ENCODE data around the gene TWF2. TPM values are rescaled to one million over a fixed set of nuclear protein-coding genes. Genes with fewer than 3 reads are reported as not detected.

TWF2 gene
- total RNA-seq, 1 donor from 2014 or later, result 67.9 TPM

GRCh38 chr3:52238193-52238760 is 681 bp downstream of the TWF2 start:
- DNase-seq (ENCODE audit: low read depth), result no peak

DNA sequence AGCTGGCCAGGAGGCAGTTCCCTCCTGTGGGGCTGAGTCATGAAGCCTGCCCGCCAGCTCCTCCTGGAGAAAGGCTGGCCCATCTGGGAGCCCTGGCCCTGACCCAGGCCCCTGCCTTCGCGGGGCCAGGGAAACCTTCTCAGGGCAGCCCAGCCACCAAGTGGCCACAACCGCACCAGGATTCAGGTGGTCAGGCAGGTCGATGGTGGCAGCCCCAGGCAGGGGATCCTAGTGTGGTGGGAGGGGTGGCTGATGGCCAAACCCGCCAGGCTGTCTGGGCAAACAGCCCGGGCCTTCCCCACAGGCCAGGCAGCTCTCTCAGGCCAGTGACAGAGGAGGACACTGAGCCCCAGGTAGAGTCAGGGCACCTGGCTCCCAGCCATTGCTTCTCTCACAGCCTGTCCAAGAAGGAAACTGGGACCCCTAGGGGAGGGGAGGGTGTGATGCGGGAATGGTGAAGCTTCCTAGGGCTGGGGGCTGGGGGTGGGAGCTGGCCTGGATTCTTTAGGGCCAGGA is 1.2 kb downstream of the TWF2 start:
- peak; percentile 94 for DNase-seq (ENCODE audit: low read depth)

DNA sequence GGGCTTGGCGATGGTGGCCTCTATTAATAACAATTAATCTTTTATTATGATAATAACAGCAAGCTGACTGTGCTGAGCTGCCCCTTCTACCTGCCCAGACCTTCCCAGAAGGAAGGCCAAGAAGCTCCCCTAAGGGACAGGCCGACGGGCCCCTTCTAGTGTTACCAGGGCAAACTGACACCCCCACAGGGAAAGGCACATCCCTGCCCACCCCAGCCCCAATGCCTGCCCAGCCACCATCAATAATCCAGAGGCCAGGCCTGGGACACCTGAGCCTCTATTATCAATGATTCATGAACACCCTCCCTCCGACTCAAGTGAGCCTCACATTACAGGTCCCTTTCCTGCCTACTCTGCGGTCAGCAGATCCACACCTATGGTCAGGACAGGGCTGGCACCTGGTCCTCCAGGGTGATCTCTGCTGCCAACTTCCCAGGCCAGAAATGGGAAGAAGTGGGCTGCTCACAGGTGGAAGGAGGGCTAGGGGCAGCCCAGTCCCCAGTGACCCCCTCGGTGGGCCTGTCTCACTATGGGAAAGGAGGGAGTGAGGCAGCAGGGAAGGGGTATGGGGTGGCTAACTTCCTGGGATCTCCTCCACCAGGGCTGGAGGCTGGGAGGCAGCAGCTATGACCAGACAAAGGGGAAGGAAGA is 1.8 kb downstream of the TWF2 start:
- DNase-seq (ENCODE audit: low read depth), result no peak

DNA sequence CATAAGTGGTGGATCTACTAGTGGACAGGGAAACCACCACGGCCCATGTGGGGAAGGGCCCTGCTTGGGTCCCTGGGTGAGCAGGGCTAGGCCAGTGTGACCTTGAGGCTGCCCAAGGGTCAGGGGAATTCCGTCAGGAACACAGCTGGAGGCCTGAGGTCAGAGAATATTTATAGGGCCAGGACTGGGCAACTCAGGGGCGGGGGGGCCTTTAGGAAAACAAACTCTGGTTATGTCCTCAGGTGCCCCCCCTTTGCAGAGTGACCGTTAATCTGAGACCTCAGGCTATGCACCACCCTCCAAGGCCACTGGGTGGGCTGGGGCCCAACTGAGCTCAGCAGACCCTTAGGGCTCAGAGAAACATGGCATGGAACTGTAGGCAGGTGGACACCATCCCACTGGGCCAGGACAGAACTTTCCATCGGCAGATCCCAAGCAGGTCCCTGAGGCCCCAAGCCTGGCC is 2.5 kb downstream of the TWF2 start:
- DNase-seq (ENCODE audit: low read depth), result peak; percentile 58

DNA sequence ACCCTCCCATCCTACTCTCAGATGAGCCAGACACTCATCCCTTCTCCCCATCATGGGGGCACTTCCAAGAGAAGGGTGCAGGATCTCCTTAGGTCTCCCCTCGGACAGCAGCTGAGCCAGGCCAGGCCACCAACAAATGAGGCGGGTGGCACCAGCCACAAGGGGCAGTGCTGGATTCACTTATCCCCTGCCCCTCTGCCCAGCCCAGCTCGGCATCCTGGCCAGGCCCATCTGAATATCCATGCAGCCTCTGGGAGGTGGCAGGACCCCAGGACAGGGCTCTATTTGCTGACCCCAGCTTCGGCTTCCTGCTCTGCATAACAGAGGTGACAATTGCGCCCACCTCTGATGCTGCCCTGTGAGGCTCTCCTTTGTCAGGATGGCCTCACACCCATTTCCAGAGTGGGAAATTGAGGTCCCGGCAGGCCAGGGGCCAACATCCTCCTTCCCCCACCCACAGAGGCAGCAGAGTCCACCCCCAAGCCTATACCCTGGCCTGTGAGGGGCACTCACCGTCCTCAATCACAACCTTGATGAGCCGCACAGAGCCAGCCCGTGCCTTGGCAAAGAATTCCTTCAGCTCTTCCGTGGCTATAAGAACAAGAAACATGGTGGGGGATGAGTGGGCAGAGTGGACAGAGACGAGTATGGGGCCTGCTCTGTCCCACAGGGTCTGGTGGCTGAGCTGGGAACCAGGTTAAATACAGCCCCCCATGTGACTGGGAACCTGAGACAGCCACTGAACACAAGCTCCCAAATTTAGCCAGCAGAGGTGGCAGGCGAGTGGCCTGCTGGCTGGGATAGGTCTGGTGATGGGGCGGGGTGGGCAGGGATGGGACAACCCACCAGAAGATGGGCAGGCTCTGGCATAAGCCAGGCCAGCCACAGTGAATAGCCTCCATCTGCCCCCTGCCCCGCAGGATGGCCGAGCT is 4.2 kb downstream of the TWF2 start:
- peak; percentile 52 for DNase-seq (ENCODE audit: low read depth)

DNA sequence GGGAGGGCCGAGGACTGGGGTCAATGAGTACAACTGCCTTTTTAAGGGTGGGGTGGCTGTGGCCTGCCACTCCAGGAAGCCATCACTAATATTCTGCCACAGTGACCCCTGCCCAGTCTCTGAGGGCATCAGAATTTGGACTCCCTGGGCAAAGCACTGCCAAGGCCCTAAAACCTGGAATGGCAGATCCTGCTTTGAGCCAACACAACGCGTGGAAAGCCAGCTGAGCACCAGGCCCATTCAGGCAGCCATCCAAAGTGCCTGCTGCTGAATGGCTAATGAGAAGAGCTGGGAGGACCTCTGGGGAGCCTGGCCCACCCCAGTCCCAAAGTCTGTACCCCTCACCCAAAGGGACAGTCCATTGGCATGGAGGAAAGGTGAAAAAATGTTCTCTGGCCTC is 5.0 kb downstream of the TWF2 start:
- DNase-seq (ENCODE audit: low read depth), result no peak

DNA sequence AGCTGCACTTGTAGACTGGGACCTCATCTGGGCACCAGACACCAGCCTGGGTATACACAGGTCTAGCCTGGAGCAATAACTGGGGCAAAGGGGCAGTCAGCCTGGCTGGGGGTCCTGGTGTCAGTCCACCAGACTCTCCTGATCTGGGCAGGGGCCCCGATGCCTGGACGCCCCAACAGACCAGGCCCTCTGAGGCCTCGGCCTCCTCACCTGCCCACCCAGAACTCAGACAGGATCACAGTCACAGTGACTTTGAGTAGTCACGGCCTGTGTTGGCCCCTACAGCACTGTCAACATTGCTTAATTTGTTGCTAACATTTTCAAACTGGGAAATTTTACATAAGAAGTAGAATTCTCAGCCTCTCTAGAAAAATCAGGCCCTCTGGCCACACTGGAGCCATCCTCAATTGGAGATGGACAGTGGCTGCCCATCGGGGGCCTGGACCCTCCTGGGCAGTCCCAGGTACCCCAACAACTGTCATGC is 5.8 kb downstream of the TWF2 start:
- DNase-seq (ENCODE audit: low read depth), result no peak

DNA sequence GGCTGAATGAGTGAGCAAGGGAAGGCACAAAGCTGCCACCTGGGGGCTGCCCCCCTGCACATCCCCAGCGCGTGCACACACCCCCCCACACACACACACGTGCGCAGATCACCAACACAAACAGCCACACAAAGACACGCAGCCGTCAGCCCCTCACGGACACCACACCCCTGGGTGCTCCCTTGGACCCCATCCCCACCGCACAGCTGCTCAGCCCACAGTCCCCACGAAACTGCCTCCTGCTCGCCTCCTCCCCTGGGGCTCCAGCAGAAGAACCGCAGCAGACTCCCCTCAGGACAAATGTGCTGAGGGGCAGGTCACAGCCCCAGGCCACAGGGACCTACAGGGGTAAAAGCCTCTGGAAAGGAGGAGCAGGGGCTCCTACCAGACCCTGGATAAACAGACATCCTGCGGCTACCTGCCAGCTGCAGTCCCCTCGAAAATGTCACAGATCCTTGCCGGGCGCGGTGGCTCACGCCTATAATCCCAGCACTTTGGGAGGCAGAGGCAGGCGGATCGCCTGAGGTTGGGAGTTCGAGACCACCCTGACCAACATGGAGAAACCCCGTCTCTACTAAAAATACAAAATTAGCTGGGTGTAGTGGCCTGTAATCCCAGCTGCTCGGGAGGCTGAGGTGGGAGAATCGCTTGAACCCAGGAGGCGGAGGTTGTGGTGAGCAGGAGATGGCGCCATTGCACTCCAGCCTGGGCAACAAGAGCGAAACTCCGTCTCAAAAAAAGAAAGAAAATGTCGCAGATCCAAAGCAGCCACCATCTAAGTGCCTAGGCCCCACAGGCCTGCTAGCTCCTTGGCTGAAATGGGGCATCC is 6.5 kb downstream of the TWF2 start:
- DNase-seq (ENCODE audit: low read depth), result no peak

DNA sequence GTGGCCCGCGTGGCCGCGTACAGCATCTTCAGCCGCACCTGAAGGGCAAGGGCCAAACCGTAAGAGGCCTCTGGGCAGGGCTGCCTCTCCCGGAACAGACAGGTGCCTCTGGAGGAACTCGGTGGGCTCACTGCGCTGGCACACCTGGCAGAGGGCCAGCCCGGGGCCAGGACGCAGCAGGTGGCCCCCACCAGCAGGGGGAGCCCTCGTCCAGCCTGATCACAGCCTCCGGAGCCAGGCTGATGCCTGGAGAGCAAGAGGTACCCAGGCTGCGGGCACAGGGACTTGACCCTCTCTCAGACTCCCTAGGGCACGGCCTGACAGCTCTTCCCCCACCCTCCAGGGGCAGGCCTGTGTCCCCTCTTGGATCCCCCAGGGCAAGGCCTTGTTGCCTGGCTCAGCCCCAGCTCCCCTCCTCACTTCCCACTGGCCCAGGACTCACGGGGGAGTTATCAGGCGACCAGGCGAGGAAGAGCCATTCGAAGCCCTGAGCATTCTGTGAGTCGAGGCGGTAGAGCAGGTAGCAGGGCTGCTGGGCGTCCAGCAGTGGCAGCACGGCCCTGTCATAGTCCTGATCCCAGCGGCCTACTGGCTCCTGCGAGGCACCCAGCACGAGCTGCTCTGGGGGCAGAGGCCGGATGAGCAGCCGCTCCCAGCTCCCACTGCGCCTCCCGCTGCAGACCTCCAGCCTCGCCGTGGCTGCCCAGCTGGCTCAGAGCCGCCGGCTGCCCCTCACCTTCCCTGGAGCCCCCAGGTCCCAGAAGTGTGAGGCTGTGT is 7.3 kb downstream of the TWF2 start:
- peak; percentile 67 for DNase-seq (ENCODE audit: low read depth)

GRCh38 chr3:52230889-52231499 is 8.0 kb downstream of the TWF2 start:
- DNase-seq (ENCODE audit: low read depth), result no peak

GRCh38 chr3:52230461-52230860 is 8.5 kb downstream of the TWF2 start:
- DNase-seq (ENCODE audit: low read depth), result no peak

- no peak for DNase-seq (ENCODE audit: low read depth)
Observed at GRCh38 chr3:52229656-52230055, 9.3 kb downstream of the TWF2 start.

- DNase-seq (ENCODE audit: low read depth), result no peak
Observed at GRCh38 chr3:52228751-52229291, 10.1 kb downstream of the TWF2 start.

GRCh38 chr3:52228266-52228665 is 10.7 kb downstream of the TWF2 start:
- no peak for DNase-seq (ENCODE audit: low read depth)

DNA sequence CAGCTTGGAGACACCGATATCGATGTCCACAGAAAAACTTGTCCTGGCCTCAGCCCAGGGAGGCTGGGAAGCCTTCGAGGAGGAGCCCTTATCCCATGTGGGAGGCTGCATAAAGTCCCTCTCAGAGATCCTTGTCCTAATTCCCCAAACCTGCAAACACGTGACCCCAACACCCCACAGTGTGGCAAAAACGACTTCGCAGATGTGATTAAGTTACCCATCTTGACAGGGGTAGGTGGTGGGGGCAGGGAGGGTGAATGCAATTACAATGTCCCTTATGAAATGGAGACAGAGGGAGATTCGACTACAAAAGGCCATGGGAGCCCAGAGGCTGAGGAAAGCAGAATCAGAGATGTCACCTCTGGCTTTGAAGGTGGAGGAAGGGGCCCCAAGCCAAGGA is 11.2 kb downstream of the TWF2 start:
- DNase-seq (ENCODE audit: low read depth), result no peak

DNA sequence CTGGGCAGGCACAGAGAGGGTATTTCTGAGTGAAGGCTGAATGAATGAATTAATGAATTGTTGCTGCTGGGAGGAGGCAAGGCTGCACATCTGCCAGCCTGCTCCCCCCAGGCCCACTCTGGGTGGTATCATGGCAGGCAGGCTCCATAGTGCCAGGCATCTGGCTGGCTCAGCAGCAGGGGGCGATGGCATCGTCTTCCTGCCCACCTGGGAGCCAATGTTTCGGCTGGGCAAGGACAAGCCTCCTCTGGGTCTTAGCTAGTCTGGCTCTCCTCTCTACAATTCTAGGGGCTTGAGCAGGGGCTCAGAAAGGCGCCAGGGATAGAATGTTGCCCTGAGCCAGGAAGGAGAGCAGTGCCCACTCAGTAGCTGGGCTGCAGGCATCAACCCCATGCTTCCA is 11.8 kb downstream of the TWF2 start:
- DNase-seq (ENCODE audit: low read depth), result no peak

- no peak for DNase-seq (ENCODE audit: low read depth)
Observed at GRCh38 chr3:52226229-52226817, 12.6 kb downstream of the TWF2 start.

GRCh38 chr3:52225452-52226228 is 13.3 kb downstream of the TWF2 start, which contains the start of gene TLR9:
TLR9 (minus strand) TSS chr3:52225645; CDS start chr3:52225529, 116 bp downstream.
- DNase-seq (ENCODE audit: low read depth), result no peak
